ENCODE results near the gene KCNK16.

KCNK16 gene

DNA sequence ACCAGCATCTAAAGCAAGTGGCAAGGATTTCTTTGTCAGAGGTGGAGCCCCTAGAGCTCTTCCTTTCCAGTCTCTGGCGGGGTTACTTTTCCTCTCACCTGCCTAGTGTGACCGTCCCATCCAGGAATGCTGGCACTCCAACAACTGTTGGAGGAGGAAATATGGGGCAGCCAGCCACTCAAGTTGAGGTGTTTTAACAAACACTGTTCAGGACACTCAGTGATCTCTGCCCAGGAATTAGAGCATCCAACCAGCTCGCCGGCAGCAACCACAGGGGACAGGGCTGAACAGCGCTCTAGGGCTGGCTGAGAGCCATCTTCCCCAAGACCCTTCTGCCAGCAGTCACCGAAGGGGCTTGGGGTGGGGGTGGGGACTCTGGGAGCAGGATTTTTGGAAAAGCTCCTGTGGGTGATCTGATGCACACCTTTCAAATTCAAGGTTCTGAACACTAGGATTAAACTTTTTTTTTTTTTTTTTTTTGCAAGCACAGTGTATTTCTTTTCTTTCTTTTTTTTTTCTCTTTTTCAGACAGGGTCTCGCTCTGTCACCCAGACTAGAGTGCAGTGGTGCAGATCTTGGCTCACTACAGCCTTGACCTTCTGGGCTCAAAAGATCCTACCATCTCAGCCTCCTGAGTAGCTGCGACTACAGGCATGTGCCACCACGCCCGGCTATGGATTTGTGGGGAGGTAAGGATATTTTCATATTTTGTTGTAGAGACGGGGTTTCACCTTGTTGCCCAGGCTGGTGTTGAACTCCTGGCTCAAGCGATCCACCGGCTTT, 28.4 kb upstream of the KCNK16 start:
- H3K4me3 ChIP-seq (ENCODE audit: low read length) = no peak overlapping the region
- TF ChIP-seq, protein P1, sequence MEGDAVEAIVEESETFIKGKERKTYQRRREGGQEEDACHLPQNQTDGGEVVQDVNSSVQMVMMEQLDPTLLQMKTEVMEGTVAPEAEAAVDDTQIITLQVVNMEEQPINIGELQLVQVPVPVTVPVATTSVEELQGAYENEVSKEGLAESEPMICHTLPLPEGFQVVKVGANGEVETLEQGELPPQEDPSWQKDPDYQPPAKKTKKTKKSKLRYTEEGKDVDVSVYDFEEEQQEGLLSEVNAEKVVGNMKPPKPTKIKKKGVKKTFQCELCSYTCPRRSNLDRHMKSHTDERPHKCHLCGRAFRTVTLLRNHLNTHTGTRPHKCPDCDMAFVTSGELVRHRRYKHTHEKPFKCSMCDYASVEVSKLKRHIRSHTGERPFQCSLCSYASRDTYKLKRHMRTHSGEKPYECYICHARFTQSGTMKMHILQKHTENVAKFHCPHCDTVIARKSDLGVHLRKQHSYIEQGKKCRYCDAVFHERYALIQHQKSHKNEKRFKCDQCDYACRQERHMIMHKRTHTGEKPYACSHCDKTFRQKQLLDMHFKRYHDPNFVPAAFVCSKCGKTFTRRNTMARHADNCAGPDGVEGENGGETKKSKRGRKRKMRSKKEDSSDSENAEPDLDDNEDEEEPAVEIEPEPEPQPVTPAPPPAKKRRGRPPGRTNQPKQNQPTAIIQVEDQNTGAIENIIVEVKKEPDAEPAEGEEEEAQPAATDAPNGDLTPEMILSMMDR (IDR thresholded peaks at IDR 0.05; ENCODE audit: insufficient read depth, low read depth, low read length, missing control alignments) = no peak
- DNase-seq (ENCODE audit: low read depth) = no peak

DNA sequence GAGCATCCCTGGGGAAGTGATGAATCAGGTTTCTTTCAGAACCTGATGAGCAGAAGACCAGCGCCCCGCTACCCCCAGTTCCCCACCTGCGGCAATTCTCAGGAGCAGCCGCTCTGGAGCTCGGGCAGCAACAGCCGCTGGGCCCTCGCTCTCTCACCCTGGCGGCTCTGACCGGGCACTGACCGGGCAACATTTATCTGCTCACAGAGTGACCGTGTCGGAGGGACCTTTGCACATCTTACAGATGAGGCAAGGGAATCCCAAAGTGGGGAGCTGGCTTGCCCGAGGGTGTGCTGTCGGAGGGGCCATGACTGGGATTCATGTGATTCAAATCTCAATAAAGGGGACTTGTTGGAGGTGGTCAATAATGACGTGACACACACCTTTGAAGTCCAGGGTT, 26.2 kb upstream of the KCNK16 start:
- no peak for DNase-seq (ENCODE audit: low read depth)
- no peak overlapping the region for H3K4me3 ChIP-seq (ENCODE audit: low read length)
- TF ChIP-seq, protein P1 (IDR thresholded peaks at IDR 0.05; ENCODE audit: insufficient read depth, low read depth, low read length, missing control alignments) = no peak

DNA sequence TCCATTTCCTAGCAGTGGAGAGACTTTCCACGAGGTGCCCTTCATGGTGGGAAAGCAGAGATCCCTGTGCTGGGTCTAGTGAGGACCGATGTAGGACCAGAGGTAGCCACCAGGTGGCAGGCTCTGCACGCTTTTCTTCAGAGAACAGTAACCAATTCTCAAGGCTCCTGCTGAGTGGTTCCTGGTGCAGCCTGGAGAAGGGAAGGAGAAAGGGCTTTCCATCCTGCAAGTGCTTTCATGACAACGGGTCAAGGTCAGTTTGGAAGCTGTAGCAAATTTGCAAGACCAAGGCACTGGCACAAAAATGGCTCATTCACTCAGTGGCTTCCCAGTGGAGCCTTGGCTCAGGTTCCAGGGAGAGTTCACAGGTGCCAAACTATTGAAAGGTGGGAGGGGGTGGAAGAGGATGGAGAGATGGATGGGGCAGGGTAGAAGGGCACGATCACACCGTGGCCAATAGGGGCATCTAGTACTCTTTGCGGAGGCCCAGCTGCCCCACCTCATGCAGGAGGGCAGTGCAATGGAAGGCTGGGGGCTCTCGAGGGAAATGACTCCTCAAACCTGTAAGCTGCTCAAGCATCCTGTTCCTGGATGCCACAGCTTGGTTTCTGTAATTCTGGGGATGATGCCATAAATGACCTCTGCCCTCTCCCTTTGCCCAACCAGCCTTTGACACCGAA, 25.5 kb upstream of the KCNK16 start:
- no peak overlapping the region for H3K4me3 ChIP-seq (ENCODE audit: low read length)
- peak; percentile 58 for DNase-seq (ENCODE audit: low read depth)
- TF ChIP-seq, protein P1 (IDR thresholded peaks at IDR 0.05; ENCODE audit: insufficient read depth, low read depth, low read length, missing control alignments) = peak; percentile 91

DNA sequence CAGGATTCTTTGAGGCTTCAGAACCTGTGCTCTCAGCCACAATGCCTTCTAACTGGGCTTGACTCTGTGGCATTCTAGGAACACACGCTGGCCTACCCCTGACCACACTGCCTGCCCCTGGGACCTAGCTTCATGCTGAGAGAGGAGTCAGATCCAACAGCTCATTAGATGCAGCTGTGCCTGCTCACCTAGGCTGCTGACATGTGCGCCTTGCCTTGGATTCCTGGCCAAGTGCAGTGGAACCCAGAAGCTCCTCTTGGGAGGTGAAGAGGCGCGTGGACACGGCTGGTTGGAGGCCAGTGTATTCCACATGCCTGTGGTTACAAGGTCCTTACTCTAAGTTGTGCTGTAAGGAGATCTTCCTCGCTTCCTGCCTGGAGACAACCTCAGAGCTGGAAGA, 24.7 kb upstream of the KCNK16 start:
- TF ChIP-seq, protein P1 (IDR thresholded peaks at IDR 0.05; ENCODE audit: insufficient read depth, low read depth, low read length, missing control alignments) = no peak
- no peak for DNase-seq (ENCODE audit: low read depth)
- no peak overlapping the region for H3K4me3 ChIP-seq (ENCODE audit: low read length)

DNA sequence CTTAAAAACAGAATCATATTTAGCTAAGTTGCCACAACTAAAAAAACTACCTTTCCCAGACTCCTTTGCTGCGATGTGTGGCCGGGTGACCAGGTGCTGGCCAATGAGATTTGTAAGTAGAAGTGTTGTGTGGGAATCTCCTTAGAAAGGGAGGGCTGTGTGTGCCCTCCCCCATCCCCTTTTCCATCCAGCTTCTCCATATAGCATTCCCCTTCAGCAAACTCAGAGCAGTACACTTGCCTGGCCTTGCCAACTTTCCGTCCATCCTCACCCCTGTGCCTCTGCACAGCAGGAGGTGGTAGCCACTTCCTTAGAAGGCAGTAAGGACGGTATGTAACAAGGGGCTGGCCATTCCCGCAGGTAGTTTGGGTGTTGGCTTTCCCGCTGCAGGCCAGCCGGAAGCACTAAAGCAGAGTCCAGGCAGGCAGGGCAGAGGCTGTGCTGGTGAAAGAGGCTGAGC, 22.3 kb upstream of the KCNK16 start:
- H3K4me3 ChIP-seq (ENCODE audit: low read length) = no peak overlapping the region
- no peak for DNase-seq (ENCODE audit: low read depth)
- TF ChIP-seq, protein P1 (IDR thresholded peaks at IDR 0.05; ENCODE audit: insufficient read depth, low read depth, low read length, missing control alignments) = no peak

DNA sequence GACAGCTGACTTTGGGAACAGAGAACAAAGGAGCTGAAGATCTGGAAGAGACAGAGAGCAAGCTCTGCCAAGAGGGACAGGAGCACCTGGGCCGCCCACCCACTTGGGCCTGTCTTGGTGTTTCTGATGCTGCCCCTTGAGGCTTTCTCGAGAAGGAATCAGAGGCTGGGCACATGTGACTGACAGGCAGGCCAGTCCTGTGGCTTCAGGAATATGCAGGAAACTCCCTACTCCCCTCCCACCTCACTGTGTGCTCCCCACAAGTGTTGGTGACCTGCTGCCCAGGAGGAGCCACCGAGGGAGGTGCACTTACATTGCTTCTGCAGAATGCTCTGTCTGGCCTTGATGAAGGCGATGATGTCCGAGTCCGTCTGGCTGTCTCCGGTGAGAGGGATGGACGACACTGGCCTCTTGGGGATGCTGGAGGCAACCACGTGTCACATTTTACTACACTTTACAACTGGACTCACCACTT, 20.9 kb upstream of the KCNK16 start:
- no peak for DNase-seq (ENCODE audit: low read depth)
- TF ChIP-seq, protein P1 (IDR thresholded peaks at IDR 0.05; ENCODE audit: insufficient read depth, low read depth, low read length, missing control alignments) = no peak
- H3K4me3 ChIP-seq (ENCODE audit: low read length) = no peak overlapping the region
